Subcutaneous adipose tissue (tissue), 4 donors: ENCODE measurements around the gene LRRC70. TPM values are rescaled to one million over a fixed set of nuclear protein-coding genes. Genes with fewer than 3 reads are reported as not detected.

Experiments
- total RNA-seq, 4 donors: library from RNA; depleted of rRNA; stranded (reverse); fragments of >200 nt; gene quantifications; one replicate each; pipeline ENCODE4 v1.1.0, GENCODE V29; 2016
- TF ChIP-seq, protein P1 (sequence below): fragments of 450-650 bp; IDR thresholded peaks from one replicate; pipeline ENCODE4 v1.5.1; 2016; ENCODE audit warnings: low read depth, mild to moderate bottlenecking, control low read depth, antibody characterized with exemption, moderate library complexity

Gene LRRC70
- total RNA-seq, 4 donors from 2014 or later: 6.6 to 14.2 (median 11.3) TPM

- TF ChIP-seq, protein P1, sequence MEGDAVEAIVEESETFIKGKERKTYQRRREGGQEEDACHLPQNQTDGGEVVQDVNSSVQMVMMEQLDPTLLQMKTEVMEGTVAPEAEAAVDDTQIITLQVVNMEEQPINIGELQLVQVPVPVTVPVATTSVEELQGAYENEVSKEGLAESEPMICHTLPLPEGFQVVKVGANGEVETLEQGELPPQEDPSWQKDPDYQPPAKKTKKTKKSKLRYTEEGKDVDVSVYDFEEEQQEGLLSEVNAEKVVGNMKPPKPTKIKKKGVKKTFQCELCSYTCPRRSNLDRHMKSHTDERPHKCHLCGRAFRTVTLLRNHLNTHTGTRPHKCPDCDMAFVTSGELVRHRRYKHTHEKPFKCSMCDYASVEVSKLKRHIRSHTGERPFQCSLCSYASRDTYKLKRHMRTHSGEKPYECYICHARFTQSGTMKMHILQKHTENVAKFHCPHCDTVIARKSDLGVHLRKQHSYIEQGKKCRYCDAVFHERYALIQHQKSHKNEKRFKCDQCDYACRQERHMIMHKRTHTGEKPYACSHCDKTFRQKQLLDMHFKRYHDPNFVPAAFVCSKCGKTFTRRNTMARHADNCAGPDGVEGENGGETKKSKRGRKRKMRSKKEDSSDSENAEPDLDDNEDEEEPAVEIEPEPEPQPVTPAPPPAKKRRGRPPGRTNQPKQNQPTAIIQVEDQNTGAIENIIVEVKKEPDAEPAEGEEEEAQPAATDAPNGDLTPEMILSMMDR: no peak
These were observed 6.7 kb downstream of the LRRC70 start for GRCh38 chr5:62585306-62585705.

GRCh38 chr5:62585751-62586150 lies 7.1 kb downstream of the LRRC70 start:
- TF ChIP-seq, protein P1: no peak

DNA sequence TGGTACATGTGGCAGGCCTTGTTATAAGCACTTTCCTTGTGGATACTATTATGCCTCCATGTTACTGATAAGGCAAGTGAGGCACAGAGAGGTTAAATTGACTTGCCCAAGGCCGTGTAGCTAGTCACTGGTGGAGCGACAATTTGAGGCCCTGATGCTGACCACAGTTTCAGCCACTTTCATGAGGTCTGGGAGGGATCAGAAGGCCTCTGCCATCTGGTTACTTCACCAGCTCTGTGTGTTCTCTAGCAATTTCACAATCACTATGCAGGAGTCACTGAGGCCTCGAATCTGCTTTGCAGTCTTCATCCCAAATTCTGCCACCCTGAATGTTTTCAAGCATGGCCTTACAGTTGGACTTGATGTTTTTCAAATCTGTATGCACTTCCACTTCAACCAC lies 9.1 kb downstream of the LRRC70 start:
- TF ChIP-seq, protein P1: no peak

GRCh38 chr5:62588668-62589067 lies 10.0 kb downstream of the LRRC70 start:
- TF ChIP-seq, protein P1: no peak

- TF ChIP-seq, protein P1: no peak
These were observed 10.9 kb downstream of the LRRC70 start for GRCh38 chr5:62589504-62589903.

GRCh38 chr5:62590387-62590786 lies 11.8 kb downstream of the LRRC70 start:
- TF ChIP-seq, protein P1: no peak

DNA sequence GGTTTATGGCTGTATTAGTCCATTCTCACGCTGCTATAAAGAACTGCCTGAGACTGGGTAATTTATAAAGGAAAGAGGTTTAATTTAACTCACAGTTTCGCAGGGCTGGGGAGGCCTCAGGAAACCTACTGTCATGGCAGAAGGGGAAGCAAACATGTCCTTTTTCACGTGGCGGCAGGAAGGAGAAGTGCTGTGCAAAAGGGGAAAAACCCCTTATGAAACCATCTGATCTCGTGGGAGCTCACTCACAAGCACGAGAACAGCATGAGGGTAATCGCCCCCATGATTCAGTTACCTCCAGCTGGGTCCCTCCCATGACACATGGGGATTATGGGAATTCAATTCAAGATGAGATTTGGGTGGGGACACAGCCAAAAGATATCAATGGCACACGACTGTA lies 13.9 kb downstream of the LRRC70 start:
- TF ChIP-seq, protein P1: no peak
